Peyer's patch (tissue), 4 donors: ENCODE results near the gene PSMD1. TPM values are rescaled to one million over a fixed set of nuclear protein-coding genes. Genes with fewer than 3 reads are reported as not detected.
A peak's percentile ranks its signal among the peaks of the same experiment; 100 is the strongest.

Experiments used
- DNase-seq, 3 donors: peaks; one replicate each; pipeline ENCODE4 v3.0.0-alpha.2; 2017 to 2019
- H3K27ac ChIP-seq, 4 donors: fragments of 200-600 bp; sonication (generic); one replicate each; pipeline ENCODE4 v1.5.1; 2016 to 2019
- H3K27me3 ChIP-seq, 2 donors: fragments of 200-600 bp; sonication (generic); one replicate each; pipeline ENCODE4 v1.5.1; 2019
- H3K36me3 ChIP-seq, 3 donors: fragments of 200-600 bp; sonication (generic); one replicate each; pipeline ENCODE4 v1.5.1; 2016 to 2019
- H3K4me1 ChIP-seq, 4 donors: fragments of 200-600 bp; sonication (generic); one replicate each; pipeline ENCODE4 v1.5.1; 2016 to 2019
- H3K4me3 ChIP-seq, 4 donors: fragments of 200-600 bp; sonication (generic); 1 replicate in 3 of 4; 2 replicates in 1 of 4; pipeline ENCODE4 v1.5.1; 2016 to 2019; ENCODE audit warnings: mild to moderate bottlenecking in 1 of 4
- H3K9me3 ChIP-seq, 4 donors: fragments of 200-600 bp; sonication (generic); one replicate each; pipeline ENCODE4 v1.5.1; 2016 to 2019; ENCODE audit warnings: mild to moderate bottlenecking in 1 of 4
- POLR2A ChIP-seq, 2 donors: fragments of 450-650 bp; IDR thresholded peaks; one replicate each; pipeline ENCODE4 v1.5.1; 2017; ENCODE audit warnings: antibody characterized with exemption in 2 of 2, mild to moderate bottlenecking in 2 of 2, moderate library complexity in 2 of 2
- total RNA-seq, 4 donors: library from RNA; depleted of rRNA; stranded (reverse); fragments of >200 nt; gene quantifications; one replicate each; pipeline ENCODE4 v1.1.0, GENCODE V29; 2016
- TF ChIP-seq, protein P1 (sequence below), 6 experiments: fragments of 450-650 bp in 4 of 6; fragments of 200-600 bp in 2 of 6; sonication (generic) in 1 of 6; IDR thresholded peaks; one replicate each; pipeline ENCODE4 v1.5.1; 2017 to 2019; ENCODE audit warnings: antibody characterized with exemption in 6 of 6, mild to moderate bottlenecking in 3 of 6, moderate library complexity in 1 of 6

The PSMD1 gene
- total RNA-seq, 4 donors from 2014 or later: 89.1 to 116 (median 111) TPM

DNA sequence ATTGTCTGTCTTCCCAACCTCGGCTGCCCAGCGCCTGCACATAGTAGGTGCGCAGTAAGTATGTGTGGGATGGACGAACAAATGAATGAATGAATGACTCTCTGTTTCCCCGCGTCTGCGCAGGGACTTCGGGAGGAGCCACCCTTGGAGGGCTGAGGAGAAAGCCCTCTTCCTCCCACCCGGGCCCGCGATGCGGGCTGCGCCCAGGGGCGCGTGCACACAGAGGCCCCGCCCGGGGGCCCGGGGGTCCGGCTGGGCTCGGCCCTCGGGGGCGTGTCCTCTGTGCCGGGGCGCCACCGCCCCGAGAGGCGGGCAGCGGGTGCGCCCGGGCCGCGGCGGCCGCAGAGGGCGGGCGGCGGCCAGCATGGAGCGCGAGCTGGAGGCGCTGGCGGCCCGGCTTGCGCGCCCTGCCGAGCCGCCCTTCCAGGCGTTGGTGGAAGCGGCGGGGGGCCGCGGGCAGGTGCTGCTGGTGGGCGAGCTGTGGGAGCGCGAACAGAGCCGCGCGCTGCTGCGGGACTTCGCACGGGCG is 19.4 kb upstream of the PSMD1 start, which contains the start of gene C2orf72:
Gene C2orf72, plus strand, starts transcription at position 322 of the 529 bp plus-strand sequence. Its CDS starts 43 bp downstream, at position 365.
- Histone ChIP-seq H3K27ac (peak within 1 kb of the TSS in 2 of 4 donors; percentile 17 to 72), H3K4me3 (peak within 1 kb of the TSS; percentile 30 to 71 (median 49)), H3K4me1 (peaks cover 0 to 15% (median 0%) of the 10 kb centered on the region in 4 donors), H3K27me3 (peaks cover 0 to 4% of the 10 kb centered on the region in 2 donors), H3K9me3 (no peaks in the 10 kb centered on the region), H3K36me3 (no peaks in the 10 kb centered on the region)
- TF ChIP-seq POLR2A (IDR thresholded peaks at IDR 0.05): peak in 1 of 2 donors; percentile 34
- TF ChIP-seq, protein P1, sequence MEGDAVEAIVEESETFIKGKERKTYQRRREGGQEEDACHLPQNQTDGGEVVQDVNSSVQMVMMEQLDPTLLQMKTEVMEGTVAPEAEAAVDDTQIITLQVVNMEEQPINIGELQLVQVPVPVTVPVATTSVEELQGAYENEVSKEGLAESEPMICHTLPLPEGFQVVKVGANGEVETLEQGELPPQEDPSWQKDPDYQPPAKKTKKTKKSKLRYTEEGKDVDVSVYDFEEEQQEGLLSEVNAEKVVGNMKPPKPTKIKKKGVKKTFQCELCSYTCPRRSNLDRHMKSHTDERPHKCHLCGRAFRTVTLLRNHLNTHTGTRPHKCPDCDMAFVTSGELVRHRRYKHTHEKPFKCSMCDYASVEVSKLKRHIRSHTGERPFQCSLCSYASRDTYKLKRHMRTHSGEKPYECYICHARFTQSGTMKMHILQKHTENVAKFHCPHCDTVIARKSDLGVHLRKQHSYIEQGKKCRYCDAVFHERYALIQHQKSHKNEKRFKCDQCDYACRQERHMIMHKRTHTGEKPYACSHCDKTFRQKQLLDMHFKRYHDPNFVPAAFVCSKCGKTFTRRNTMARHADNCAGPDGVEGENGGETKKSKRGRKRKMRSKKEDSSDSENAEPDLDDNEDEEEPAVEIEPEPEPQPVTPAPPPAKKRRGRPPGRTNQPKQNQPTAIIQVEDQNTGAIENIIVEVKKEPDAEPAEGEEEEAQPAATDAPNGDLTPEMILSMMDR (IDR thresholded peaks at IDR 0.05): no peak
- DNase-seq: peak in 1 of 3 donors; percentile 69

DNA sequence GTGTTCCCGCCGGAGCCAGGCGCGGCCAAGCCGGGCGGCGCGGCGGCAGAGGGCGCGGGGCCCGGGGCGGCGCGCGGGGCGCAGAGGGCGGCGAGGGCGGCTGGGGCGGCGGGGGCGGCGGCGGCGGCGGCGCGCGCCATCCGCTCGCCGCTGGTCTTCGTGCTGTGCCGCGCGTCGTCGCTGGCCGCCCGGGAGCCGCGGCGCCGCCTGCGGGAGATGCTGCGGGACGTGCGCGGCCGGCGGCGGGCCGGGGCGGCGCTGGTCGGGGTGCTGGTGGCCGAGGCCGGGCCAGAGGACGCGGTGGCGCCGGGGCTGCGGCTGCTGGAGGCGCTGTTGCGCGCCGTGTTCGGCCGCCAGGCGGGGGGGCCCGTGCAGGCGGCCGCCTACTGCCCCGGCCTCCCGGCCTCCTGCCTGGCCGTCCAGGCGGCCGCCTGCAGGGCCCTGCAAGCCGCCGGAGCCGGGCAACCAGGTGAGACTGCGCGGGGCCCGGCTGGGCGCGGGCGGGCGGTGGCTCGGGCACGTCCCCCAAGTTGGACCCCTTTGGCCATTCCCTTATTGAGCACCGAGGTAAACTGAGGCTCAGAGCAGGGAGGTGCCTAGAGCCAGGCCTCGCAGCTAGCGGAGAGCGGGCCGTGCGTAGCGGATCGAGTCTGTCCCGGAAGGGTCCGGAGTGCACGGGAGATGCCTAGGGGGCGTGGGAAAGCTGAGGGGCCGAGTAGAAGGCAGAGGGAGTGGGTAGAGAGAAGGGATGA is 18.8 kb upstream of the PSMD1 start:
- Histone ChIP-seq H3K27me3 (peaks cover 0 to 4% of the 10 kb centered on the region in 2 donors), H3K4me1 (peaks cover 0 to 15% (median 0%) of the 10 kb centered on the region in 4 donors), H3K27ac (peak overlapping the region in 2 of 4 donors; percentile 14 to 72), H3K9me3 (no peaks in the 10 kb centered on the region), H3K36me3 (no peaks in the 10 kb centered on the region), H3K4me3 (peak overlapping the region; percentile 30 to 71 (median 49))
- peak in 1 of 3 donors; percentile 73 for DNase-seq
- TF ChIP-seq, protein P1 (IDR thresholded peaks at IDR 0.05): peak in 3 of 6 experiments; percentile 32 to 53 (median 40)
- peak in 1 of 2 donors; percentile 4 for TF ChIP-seq POLR2A (IDR thresholded peaks at IDR 0.05)

DNA sequence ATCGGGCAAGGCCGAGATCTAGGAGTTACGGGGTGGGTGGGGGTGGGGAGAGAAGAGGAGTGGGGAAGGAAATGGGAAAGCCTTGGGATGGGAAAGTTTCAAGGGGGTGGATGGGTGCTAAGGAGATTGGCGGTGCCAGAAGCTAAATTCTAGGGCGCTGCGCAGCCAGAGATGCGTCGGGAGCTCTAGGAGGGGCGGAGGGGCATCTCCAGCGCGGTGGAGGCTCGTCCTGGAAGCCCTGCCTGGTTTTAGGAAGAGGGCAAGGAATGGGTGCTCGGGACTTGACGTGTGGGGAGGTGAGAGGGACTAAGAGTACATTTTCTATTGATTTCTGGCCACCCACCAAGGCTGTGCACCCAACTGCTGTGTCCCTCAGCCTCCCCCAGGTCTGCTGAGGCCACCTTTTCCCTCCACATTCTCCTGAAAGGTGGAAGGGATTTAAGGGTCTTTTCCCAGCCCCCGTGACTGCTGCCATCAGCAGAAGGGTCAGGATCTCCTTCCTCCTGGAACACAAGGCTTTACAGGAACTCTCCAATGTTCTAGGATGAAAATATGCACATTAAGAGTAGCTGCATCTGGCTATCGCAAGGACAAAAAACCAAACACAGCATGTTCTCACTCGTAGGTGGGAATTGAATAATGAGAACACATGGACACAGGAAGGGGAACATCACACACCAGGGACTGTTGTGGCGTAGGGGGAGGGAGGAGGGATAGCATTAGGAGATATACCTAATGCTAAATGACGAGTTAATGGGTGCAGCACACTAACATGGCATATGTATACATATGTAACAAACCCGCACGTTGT is 18.0 kb upstream of the PSMD1 start:
- no peak for TF ChIP-seq POLR2A (IDR thresholded peaks at IDR 0.05)
- TF ChIP-seq, protein P1 (IDR thresholded peaks at IDR 0.05): no peak
- Histone ChIP-seq H3K4me3 (peak overlapping the region in 3 of 4 donors; percentile 30 to 71 (median 65)), H3K9me3 (no peaks in the 10 kb centered on the region), H3K4me1 (peaks cover 0 to 15% (median 0%) of the 10 kb centered on the region in 4 donors), H3K36me3 (no peaks in the 10 kb centered on the region), H3K27ac (peak overlapping the region in 2 of 4 donors; percentile 17 to 30), H3K27me3 (peaks cover 0 to 4% of the 10 kb centered on the region in 2 donors)
- DNase-seq: no peak

DNA sequence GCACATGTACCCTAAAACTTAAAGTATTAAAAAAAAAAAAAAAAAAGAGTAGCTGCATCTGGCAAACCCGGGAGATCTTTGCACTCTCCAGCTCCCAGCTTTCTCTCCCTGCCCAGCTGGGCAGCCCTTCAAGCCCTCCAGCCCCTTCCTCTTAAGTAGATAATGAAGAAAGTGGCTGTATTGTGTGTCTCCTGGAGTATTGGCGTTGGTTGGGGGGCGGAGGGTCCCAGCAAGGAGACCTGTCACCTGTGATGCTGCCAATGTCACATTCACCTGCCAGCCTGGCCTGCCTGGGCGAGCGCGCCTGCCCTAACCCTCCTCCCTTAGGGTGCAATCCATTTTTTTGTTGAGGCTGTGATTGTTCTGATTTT is 17.4 kb upstream of the PSMD1 start:
- no peaks in the 10 kb centered on the region for H3K9me3 ChIP-seq
- no peak for DNase-seq
- H3K4me1 ChIP-seq: peaks cover 0 to 15% (median 0%) of the 10 kb centered on the region in 4 donors
- TF ChIP-seq, protein P1 (IDR thresholded peaks at IDR 0.05): no peak
- TF ChIP-seq POLR2A (IDR thresholded peaks at IDR 0.05): no peak
- H3K27me3 ChIP-seq: peaks cover 0 to 4% of the 10 kb centered on the region in 2 donors
- no peaks in the 10 kb centered on the region for H3K36me3 ChIP-seq
- no peak overlapping the region for H3K4me3 ChIP-seq
- H3K27ac ChIP-seq: no peak overlapping the region

DNA sequence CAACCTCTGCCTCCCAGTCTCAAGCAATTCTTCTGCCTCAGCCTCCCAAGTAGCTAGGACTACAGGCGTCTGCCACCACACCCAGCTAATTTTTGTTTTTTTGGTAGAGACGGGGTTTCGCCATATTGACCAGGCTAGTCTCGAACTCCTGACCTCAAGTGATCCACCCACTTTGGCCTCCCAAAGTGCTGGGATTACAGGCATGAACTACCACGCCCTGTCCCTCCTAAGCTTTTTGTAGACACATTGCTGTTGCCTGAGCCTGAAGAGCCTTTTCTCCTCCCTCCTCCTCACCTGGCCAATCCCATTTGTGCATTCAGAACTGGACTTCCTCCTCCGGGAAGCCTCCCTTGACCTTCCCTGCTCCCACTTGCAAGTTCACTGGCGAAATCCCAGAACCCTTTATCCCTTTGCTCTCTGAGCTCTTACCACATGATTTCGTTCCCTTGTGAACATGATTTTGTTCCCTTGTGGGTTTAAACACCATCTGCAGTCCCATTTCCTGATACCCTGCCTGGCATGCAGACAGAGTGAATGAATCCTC is 16.8 kb upstream of the PSMD1 start:
- Histone ChIP-seq H3K27ac (no peak overlapping the region), H3K27me3 (peaks cover 0 to 4% of the 10 kb centered on the region in 2 donors), H3K4me3 (no peak overlapping the region), H3K9me3 (no peaks in the 10 kb centered on the region), H3K36me3 (no peaks in the 10 kb centered on the region), H3K4me1 (peaks cover 0 to 15% (median 0%) of the 10 kb centered on the region in 4 donors)
- no peak for DNase-seq
- TF ChIP-seq, protein P1 (IDR thresholded peaks at IDR 0.05): no peak
- no peak for TF ChIP-seq POLR2A (IDR thresholded peaks at IDR 0.05)
